Psoas muscle (tissue), 8 donors: Measurements from ENCODE around the gene GATA2. TPM values are rescaled to one million over a fixed set of nuclear protein-coding genes. Genes with fewer than 3 reads are reported as not detected.

Experiments
- ATAC-seq, 4 donors: fragments of 200-7000 bp; cut with Tn5 transposase; one replicate each; pipeline ENCODE4 v1.9.1; 2020; ENCODE audit warnings: moderate library complexity in 3 of 4, mild to moderate bottlenecking in 2 of 4
- DNase-seq, 2 donors: peaks; one replicate each; pipeline ENCODE4 v3.0.0-alpha.2; 2020
- H3K27ac ChIP-seq: fragments of 200-600 bp; one replicate; pipeline ENCODE4 v1.8.0; 2022
- H3K27me3 ChIP-seq, 3 donors: fragments of 200-600 bp in 1 of 3; one replicate each; pipeline versions ENCODE4 v1.6.1 to v1.8.0; 2013 to 2022; ENCODE audit warnings: low read length in 2 of 3, mild to moderate bottlenecking in 2 of 3, moderate library complexity in 1 of 3; ENCODE audit not compliant: insufficient read depth in 3 of 3
- H3K36me3 ChIP-seq, 2 donors: fragments of 200-600 bp in 1 of 2; one replicate each; pipeline versions ENCODE4 v1.6.1 to v1.8.0; 2013 to 2022; ENCODE audit warnings: low read depth in 1 of 2, mild to moderate bottlenecking in 1 of 2, moderate library complexity in 1 of 2; ENCODE audit not compliant: insufficient read depth in 1 of 2
- H3K4me1 ChIP-seq: fragments of 200-600 bp; one replicate; pipeline ENCODE4 v1.8.0; 2022
- H3K4me3 ChIP-seq: fragments of 200-600 bp; one replicate; pipeline ENCODE4 v1.8.0; 2022; ENCODE audit warnings: mild to moderate bottlenecking
- H3K9me3 ChIP-seq: fragments of 200-600 bp; one replicate; pipeline ENCODE4 v1.8.0; 2022
- WGBS, 3 donors: extraction: QIAGEN DNeasy Blood & Tissue Kit; methylation state at CpG; one replicate each; pipeline versions ENCODE4 v1.1.6 to v1.1.7; 2013; 5-methylcytosine and 5-hydroxymethylcytosine counted together
- intact Hi-C, 2 donors: fragments of 100-400 bp; cut with DNase I; formaldehyde crosslinking; loops; one replicate each; pipeline versions ENCODE4 v1.11.0 to v1.14.2; 2022
- polyA plus RNA-seq, 3 donors: library from polyadenylated mRNA; stranded (reverse); fragments of 200-250 nt; gene quantifications; one replicate each; pipeline ENCODE4 v1.2.3, GENCODE V29; 2013
- total RNA-seq, 4 donors: library from RNA; stranded (reverse); fragmentation: NEBNext Ultra II Directional in 2 of 4; extraction: Animal tissue kit (Norgen Biotek cat#: 25700) in 2 of 4; gene quantifications; one replicate each; pipeline versions ENCODE4 v1.2.1 to v1.2.4, GENCODE V29; 2021 to 2023
- TF ChIP-seq, protein P1 (sequence below): fragments of 200-600 bp; IDR thresholded peaks from one replicate; pipeline ENCODE4 v1.8.0; 2022; ENCODE audit warnings: antibody characterized with exemption
- donor health status: healthy with polysubstance abuse.
- donor health status: DM: no; HTN: no; CAD: no; lungs with moderate emphysema.
- donor health status: Bipolar disorder and iron deficiency.
- donor health status: healthy.
- donor health status: DM: yes; HTN: yes; CAD: no.
- donor health status: DM: no; HTN: no; CAD: no.
- donor health status: DM: no; HTN: no; CAD: no.
- donor health status: DM: yes; HTN: yes; CAD: no.

The GATA2 gene
- total and polyA plus RNA-seq, 7 donors, result 4.2 to 8.8 (median 6.5) TPM

DNA sequence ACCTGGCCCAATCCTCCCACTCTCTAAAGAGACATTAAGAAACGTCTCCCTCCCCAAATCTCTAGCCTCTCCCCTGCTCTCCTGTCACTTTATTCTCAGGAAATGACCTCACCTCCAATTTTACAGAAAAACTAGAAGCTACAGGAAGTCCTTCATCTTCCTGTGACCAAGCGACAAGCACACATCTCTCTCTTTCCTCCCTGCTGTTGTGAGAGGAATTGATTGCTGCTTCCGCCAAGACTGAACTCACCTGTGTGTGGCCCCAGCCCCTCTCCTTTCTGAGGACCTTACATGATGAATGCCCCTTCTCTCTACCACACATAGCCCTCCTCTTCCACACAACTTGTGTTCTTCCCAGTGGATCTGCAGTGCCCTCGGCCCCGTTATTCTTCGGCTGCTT, 44.5 kb downstream of the GATA2 start:
- ATAC-seq, result no peak
- no peaks in the 10 kb centered on the region for H3K36me3 ChIP-seq
- H3K27ac ChIP-seq, result no peak overlapping the region
- no peaks in the 10 kb centered on the region for H3K9me3 ChIP-seq
- TF ChIP-seq, protein P1, sequence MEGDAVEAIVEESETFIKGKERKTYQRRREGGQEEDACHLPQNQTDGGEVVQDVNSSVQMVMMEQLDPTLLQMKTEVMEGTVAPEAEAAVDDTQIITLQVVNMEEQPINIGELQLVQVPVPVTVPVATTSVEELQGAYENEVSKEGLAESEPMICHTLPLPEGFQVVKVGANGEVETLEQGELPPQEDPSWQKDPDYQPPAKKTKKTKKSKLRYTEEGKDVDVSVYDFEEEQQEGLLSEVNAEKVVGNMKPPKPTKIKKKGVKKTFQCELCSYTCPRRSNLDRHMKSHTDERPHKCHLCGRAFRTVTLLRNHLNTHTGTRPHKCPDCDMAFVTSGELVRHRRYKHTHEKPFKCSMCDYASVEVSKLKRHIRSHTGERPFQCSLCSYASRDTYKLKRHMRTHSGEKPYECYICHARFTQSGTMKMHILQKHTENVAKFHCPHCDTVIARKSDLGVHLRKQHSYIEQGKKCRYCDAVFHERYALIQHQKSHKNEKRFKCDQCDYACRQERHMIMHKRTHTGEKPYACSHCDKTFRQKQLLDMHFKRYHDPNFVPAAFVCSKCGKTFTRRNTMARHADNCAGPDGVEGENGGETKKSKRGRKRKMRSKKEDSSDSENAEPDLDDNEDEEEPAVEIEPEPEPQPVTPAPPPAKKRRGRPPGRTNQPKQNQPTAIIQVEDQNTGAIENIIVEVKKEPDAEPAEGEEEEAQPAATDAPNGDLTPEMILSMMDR, result no peak
- intact Hi-C loops, result no loop called here
- no peaks in the 10 kb centered on the region for H3K4me1 ChIP-seq
- WGBS, 3 donors, result 55 to 67% (median 65%) methylated on average over 6 of the region's 6 CpGs
- peaks cover 0 to 4% (median 2%) of the 10 kb centered on the region in 3 donors for H3K27me3 ChIP-seq
- H3K4me3 ChIP-seq, result no peak overlapping the region
- no peak for DNase-seq

DNA sequence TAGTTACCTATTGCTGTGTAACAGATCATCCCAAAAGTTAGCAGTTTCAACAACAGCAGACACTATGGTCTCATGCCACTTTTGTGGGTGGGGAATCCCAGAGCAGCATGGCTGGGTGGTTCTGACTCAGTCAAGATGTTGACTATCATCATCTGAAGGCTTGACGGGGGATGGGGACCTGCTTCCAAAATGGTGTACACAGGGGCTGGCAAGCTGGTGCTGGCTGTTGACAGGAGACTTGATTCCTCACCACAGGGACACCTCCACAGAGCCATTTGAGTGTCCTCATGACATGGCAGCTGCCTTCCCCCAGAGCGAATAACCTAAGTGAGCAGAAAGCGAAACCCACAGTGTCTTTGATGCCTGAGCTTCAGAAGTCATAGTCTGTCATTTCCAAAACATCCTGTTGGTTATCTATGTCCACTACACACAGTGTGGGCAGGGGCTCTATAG, 45.4 kb downstream of the GATA2 start:
- no peaks in the 10 kb centered on the region for H3K9me3 ChIP-seq
- H3K4me1 ChIP-seq, result no peaks in the 10 kb centered on the region
- peaks cover 0 to 2% (median 0%) of the 10 kb centered on the region in 3 donors for H3K27me3 ChIP-seq
- no peak for DNase-seq
- intact Hi-C loops, result no loop called here
- TF ChIP-seq, protein P1, result no peak
- 93 to 96% (median 95%) methylated on average over 3 of the region's 3 CpGs for WGBS, 3 donors
- no peak for ATAC-seq
- H3K36me3 ChIP-seq, result no peaks in the 10 kb centered on the region
- H3K27ac ChIP-seq, result no peak overlapping the region
- no peak overlapping the region for H3K4me3 ChIP-seq

GRCh38 chr3:128446821-128447220, 46.2 kb downstream of the GATA2 start:
- Histone ChIP-seq H3K36me3 (no peaks in the 10 kb centered on the region), H3K4me1 (no peaks in the 10 kb centered on the region), H3K27ac (no peak overlapping the region), H3K9me3 (no peaks in the 10 kb centered on the region), H3K4me3 (no peak overlapping the region), H3K27me3 (peaks cover 0 to 4% (median 0%) of the 10 kb centered on the region in 3 donors)
- ATAC-seq (no peak), DNase-seq (no peak)
- TF ChIP-seq, protein P1, result no peak
- intact Hi-C loops, result no loop called here
- 74 to 96% (median 83%) methylated on average over 1 of the region's 1 CpG for WGBS, 3 donors

- TF ChIP-seq, protein P1, result no peak
- Histone ChIP-seq H3K4me3 (no peak overlapping the region), H3K4me1 (no peaks in the 10 kb centered on the region), H3K27ac (no peak overlapping the region), H3K36me3 (no peaks in the 10 kb centered on the region), H3K27me3 (peaks cover 0 to 2% (median 0%) of the 10 kb centered on the region in 3 donors), H3K9me3 (no peaks in the 10 kb centered on the region)
- WGBS, 3 donors, result 85 to 100% (median 93%) methylated on average over 1 of the region's 1 CpG
- no peak for DNase-seq
- no peak for ATAC-seq
- intact Hi-C loops, result no loop called here
These were observed 47.6 kb downstream of the GATA2 start for GRCh38 chr3:128445357-128445756.

GRCh38 chr3:128443771-128444170, 49.2 kb downstream of the GATA2 start:
- DNase-seq (no peak), ATAC-seq (no peak)
- TF ChIP-seq, protein P1, result no peak
- intact Hi-C loops, result no loop called here
- no peak overlapping the region for H3K27ac ChIP-seq
- H3K4me1 ChIP-seq, result no peaks in the 10 kb centered on the region
- peaks cover 0 to 4% (median 2%) of the 10 kb centered on the region in 3 donors for H3K27me3 ChIP-seq
- H3K4me3 ChIP-seq, result no peak overlapping the region
- H3K9me3 ChIP-seq, result no peaks in the 10 kb centered on the region
- WGBS, 3 donors, result 51 to 72% (median 58%) methylated on average over 3 of the region's 3 CpGs
- H3K36me3 ChIP-seq, result no peaks in the 10 kb centered on the region
